Stimulated activated naive CD8-positive, alpha-beta T cell treated with anti-CD3 and anti-CD28 coated beads, Interleukin-15, Interleukin-2, amounts not matched to agents 100 ng/mL and 50 ng/mL, for 24 hours (primary cell): Measurements from ENCODE around the gene FSTL4.

Source experiments
- H3K27ac Mint-ChIP-seq: one replicate; pipeline ENCODE4 v1.8.0; 2021; ENCODE audit warnings: mild to moderate bottlenecking, mixed read lengths
- H3K27me3 Mint-ChIP-seq: one replicate; pipeline ENCODE4 v1.8.0; 2021; ENCODE audit warnings: mixed read lengths
- H3K36me3 Mint-ChIP-seq: one replicate; pipeline ENCODE4 v1.8.0; 2021; ENCODE audit warnings: low read depth, mixed read lengths
- H3K4me1 Mint-ChIP-seq: one replicate; pipeline ENCODE4 v1.8.0; 2021; ENCODE audit warnings: low read depth, mixed read lengths
- H3K4me3 Mint-ChIP-seq: one replicate; pipeline ENCODE4 v1.8.0; 2021; ENCODE audit warnings: mild to moderate bottlenecking, mixed read lengths
- H3K9me3 Mint-ChIP-seq: one replicate; pipeline ENCODE4 v1.8.0; 2021; ENCODE audit warnings: mixed read lengths

FSTL4 gene

DNA sequence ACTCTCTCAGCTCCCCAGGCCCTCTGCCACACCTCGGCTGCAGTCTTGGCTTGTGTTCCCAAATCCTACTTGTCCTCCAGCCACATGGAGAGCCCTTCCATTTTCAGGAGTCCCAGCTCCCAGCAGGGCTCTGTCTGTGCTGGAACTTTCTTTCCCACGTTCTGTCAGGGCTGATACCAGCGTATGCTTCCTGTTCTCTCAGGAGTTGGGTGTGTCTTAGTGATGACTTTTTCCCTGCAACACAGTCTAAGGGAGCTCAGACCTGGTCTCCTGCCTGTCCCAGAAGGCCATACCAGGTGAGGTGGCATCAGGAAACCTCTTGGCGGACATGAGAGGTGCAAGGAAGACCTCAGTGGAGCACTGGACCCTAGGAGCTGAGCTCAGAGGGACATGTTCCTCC, 334.0 kb downstream of the FSTL4 start:
- H3K9me3 Mint-ChIP-seq, result no peaks in the 10 kb centered on the region
- H3K27ac Mint-ChIP-seq, result no peak overlapping the region
- no peaks in the 10 kb centered on the region for H3K4me1 Mint-ChIP-seq
- H3K4me3 Mint-ChIP-seq, result no peak overlapping the region
- H3K36me3 Mint-ChIP-seq, result no peaks in the 10 kb centered on the region
- no peaks in the 10 kb centered on the region for H3K27me3 Mint-ChIP-seq

GRCh38 chr5:133277744-133278143, 334.6 kb downstream of the FSTL4 start:
- Mint-ChIP-seq H3K36me3 (no peaks in the 10 kb centered on the region), H3K4me3 (no peak overlapping the region), H3K9me3 (no peaks in the 10 kb centered on the region), H3K4me1 (no peaks in the 10 kb centered on the region), H3K27me3 (no peaks in the 10 kb centered on the region), H3K27ac (no peak overlapping the region)

DNA sequence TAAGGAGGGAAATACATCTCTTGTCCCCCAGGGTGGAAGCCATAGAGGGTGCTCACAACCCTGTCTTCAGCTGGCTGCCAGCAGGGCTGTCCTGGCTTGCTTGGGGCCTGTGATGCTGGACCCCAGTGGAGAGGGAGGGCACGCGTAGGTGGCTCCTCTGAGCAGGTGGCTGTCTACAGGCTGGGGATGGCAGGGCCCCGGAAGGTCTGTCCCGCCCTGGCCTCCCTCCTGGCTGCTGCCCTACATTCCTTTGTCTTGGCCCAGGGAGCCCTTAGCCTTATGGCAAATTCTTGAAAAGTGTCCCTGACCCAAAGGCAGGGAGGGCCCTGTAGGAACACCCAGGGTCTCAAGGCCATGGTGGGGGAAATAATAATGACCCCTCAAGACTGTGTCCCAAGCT, 336.2 kb downstream of the FSTL4 start:
- no peaks in the 10 kb centered on the region for H3K27me3 Mint-ChIP-seq
- H3K36me3 Mint-ChIP-seq, result no peaks in the 10 kb centered on the region
- H3K9me3 Mint-ChIP-seq, result no peaks in the 10 kb centered on the region
- no peak overlapping the region for H3K4me3 Mint-ChIP-seq
- no peaks in the 10 kb centered on the region for H3K4me1 Mint-ChIP-seq
- no peak overlapping the region for H3K27ac Mint-ChIP-seq

GRCh38 chr5:133275631-133276030, 336.7 kb downstream of the FSTL4 start:
- no peaks in the 10 kb centered on the region for H3K4me1 Mint-ChIP-seq
- H3K9me3 Mint-ChIP-seq, result no peaks in the 10 kb centered on the region
- H3K36me3 Mint-ChIP-seq, result no peaks in the 10 kb centered on the region
- no peak overlapping the region for H3K4me3 Mint-ChIP-seq
- no peaks in the 10 kb centered on the region for H3K27me3 Mint-ChIP-seq
- H3K27ac Mint-ChIP-seq, result no peak overlapping the region

GRCh38 chr5:133274597-133274935, 337.8 kb downstream of the FSTL4 start:
- Mint-ChIP-seq H3K27ac (no peak overlapping the region), H3K36me3 (no peaks in the 10 kb centered on the region), H3K27me3 (no peaks in the 10 kb centered on the region), H3K4me1 (no peaks in the 10 kb centered on the region), H3K4me3 (no peak overlapping the region), H3K9me3 (no peaks in the 10 kb centered on the region)

GRCh38 chr5:133273661-133274596, 338.4 kb downstream of the FSTL4 start:
- H3K9me3 Mint-ChIP-seq, result no peaks in the 10 kb centered on the region
- H3K4me3 Mint-ChIP-seq, result no peak overlapping the region
- H3K27ac Mint-ChIP-seq, result no peak overlapping the region
- no peaks in the 10 kb centered on the region for H3K36me3 Mint-ChIP-seq
- H3K27me3 Mint-ChIP-seq, result no peaks in the 10 kb centered on the region
- no peaks in the 10 kb centered on the region for H3K4me1 Mint-ChIP-seq

- Mint-ChIP-seq H3K27me3 (no peaks in the 10 kb centered on the region), H3K4me1 (no peaks in the 10 kb centered on the region), H3K36me3 (no peaks in the 10 kb centered on the region), H3K9me3 (no peaks in the 10 kb centered on the region), H3K4me3 (no peak overlapping the region), H3K27ac (no peak overlapping the region)
Measured at GRCh38 chr5:133272345-133272744, 340.0 kb downstream of the FSTL4 start.

DNA sequence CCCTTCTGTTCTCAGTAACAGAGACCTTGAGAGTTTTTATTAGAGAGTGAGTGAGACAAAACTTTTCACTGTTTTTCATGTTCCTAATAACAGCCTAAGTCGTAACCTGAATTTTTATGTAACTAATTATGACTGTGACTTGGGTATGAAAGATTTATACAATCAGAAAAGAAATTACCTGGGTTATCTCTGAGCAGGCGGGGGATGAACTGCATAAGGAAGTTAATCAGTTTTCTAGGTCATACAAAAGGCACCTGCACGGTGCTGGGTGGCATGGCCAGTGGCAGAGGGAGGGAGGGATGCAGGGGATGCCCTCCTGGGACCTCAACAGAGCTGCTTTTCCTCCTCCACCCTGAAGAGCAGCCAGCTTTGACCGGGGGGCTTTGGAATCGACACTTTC, 340.7 kb downstream of the FSTL4 start:
- no peaks in the 10 kb centered on the region for H3K9me3 Mint-ChIP-seq
- H3K4me3 Mint-ChIP-seq, result no peak overlapping the region
- H3K27me3 Mint-ChIP-seq, result no peaks in the 10 kb centered on the region
- H3K27ac Mint-ChIP-seq, result no peak overlapping the region
- H3K36me3 Mint-ChIP-seq, result no peaks in the 10 kb centered on the region
- no peaks in the 10 kb centered on the region for H3K4me1 Mint-ChIP-seq

- H3K4me1 Mint-ChIP-seq, result no peaks in the 10 kb centered on the region
- H3K27me3 Mint-ChIP-seq, result no peaks in the 10 kb centered on the region
- no peak overlapping the region for H3K4me3 Mint-ChIP-seq
- no peaks in the 10 kb centered on the region for H3K9me3 Mint-ChIP-seq
- H3K27ac Mint-ChIP-seq, result no peak overlapping the region
- no peaks in the 10 kb centered on the region for H3K36me3 Mint-ChIP-seq
Measured at GRCh38 chr5:133269691-133270090, 342.6 kb downstream of the FSTL4 start.

- H3K36me3 Mint-ChIP-seq, result no peaks in the 10 kb centered on the region
- H3K4me3 Mint-ChIP-seq, result no peak overlapping the region
- no peak overlapping the region for H3K27ac Mint-ChIP-seq
- H3K4me1 Mint-ChIP-seq, result no peaks in the 10 kb centered on the region
- no peaks in the 10 kb centered on the region for H3K9me3 Mint-ChIP-seq
- H3K27me3 Mint-ChIP-seq, result no peaks in the 10 kb centered on the region
Measured at GRCh38 chr5:133267601-133268000, 344.7 kb downstream of the FSTL4 start.

GRCh38 chr5:133266966-133267365, 345.4 kb downstream of the FSTL4 start:
- Mint-ChIP-seq H3K9me3 (no peaks in the 10 kb centered on the region), H3K4me1 (no peaks in the 10 kb centered on the region), H3K4me3 (no peak overlapping the region), H3K27ac (no peak overlapping the region), H3K36me3 (no peaks in the 10 kb centered on the region), H3K27me3 (no peaks in the 10 kb centered on the region)

- Mint-ChIP-seq H3K4me3 (no peak overlapping the region), H3K27ac (no peak overlapping the region), H3K9me3 (no peaks in the 10 kb centered on the region), H3K27me3 (no peaks in the 10 kb centered on the region), H3K36me3 (no peaks in the 10 kb centered on the region), H3K4me1 (no peaks in the 10 kb centered on the region)
Measured at GRCh38 chr5:133266527-133266878, 345.8 kb downstream of the FSTL4 start.

- no peaks in the 10 kb centered on the region for H3K27me3 Mint-ChIP-seq
- H3K36me3 Mint-ChIP-seq, result no peaks in the 10 kb centered on the region
- H3K4me1 Mint-ChIP-seq, result no peaks in the 10 kb centered on the region
- no peaks in the 10 kb centered on the region for H3K9me3 Mint-ChIP-seq
- no peak overlapping the region for H3K27ac Mint-ChIP-seq
- H3K4me3 Mint-ChIP-seq, result no peak overlapping the region
Measured at GRCh38 chr5:133265720-133266526, 346.4 kb downstream of the FSTL4 start.

DNA sequence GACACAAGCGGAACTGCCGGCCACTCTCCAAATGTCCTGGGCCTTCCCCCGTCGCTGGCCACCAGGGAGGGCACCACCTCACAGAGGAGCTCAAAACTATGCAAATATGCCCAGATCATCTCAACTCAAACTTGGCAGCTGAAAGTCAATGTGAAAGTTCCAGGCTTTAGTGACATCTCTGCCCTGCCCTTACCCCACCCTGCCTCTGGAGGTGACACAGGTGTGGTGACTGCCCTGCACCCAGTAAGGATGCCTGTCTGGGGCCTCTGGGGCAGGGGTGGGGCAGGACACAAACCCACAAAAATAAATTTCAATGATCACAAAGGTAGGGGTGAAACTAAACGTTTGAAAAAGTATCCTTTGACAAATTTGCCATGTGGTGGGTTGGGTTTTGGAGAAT, 347.1 kb downstream of the FSTL4 start:
- H3K4me3 Mint-ChIP-seq, result no peak overlapping the region
- H3K27me3 Mint-ChIP-seq, result no peaks in the 10 kb centered on the region
- H3K9me3 Mint-ChIP-seq, result no peaks in the 10 kb centered on the region
- H3K36me3 Mint-ChIP-seq, result no peaks in the 10 kb centered on the region
- no peaks in the 10 kb centered on the region for H3K4me1 Mint-ChIP-seq
- H3K27ac Mint-ChIP-seq, result no peak overlapping the region

- Mint-ChIP-seq H3K27ac (no peak overlapping the region), H3K27me3 (no peaks in the 10 kb centered on the region), H3K36me3 (no peaks in the 10 kb centered on the region), H3K9me3 (no peaks in the 10 kb centered on the region), H3K4me1 (peaks cover 20% of the 10 kb centered on the region), H3K4me3 (no peak overlapping the region)
Measured at GRCh38 chr5:133262690-133263089, 349.7 kb downstream of the FSTL4 start.
